WTC11 (cell line): ENCODE measurements around the gene TWF2. TPM values are rescaled to one million over a fixed set of nuclear protein-coding genes. Genes with fewer than 3 reads are reported as not detected.

Experiments used
- ATAC-seq: fragments of 200-7000 bp; cut with Tn5 transposase; 2 replicates; pipeline ENCODE4 v1.10.0; 2021; ENCODE audit warnings: mild to moderate bottlenecking, moderate library complexity
- CTCF ChIA-PET: fragments of 300-600 bp; sonication (Branson Sonifier 250); formaldehyde crosslinking; loops from one replicate; lab custom pipeline; 2021; ENCODE audit warnings: antibody characterized with exemption; lab: Charles Lee
- POLR2A ChIA-PET: fragments of 350-600 bp; sonication (Branson Sonifier 250); formaldehyde crosslinking; loops from one replicate; lab custom pipeline; 2021; ENCODE audit warnings: antibody characterized with exemption; lab: Charles Lee
- DNase-seq: peaks from one replicate; pipeline ENCODE4 v3.0.0; 2021; ENCODE audit warnings: low spot score
- H3K27ac Mint-ChIP-seq: 2 replicates; pipeline ENCODE4 v1.8.0; 2021; ENCODE audit warnings: mixed read lengths
- H3K27me3 Mint-ChIP-seq: 2 replicates; pipeline ENCODE4 v1.8.0; 2021; ENCODE audit warnings: low read depth, mild to moderate bottlenecking, moderate library complexity, mixed read lengths
- H3K36me3 Mint-ChIP-seq: 2 replicates; pipeline ENCODE4 v1.8.0; 2021; ENCODE audit warnings: mixed read lengths
- H3K4me1 Mint-ChIP-seq: 2 replicates; pipeline ENCODE4 v1.8.0; 2022; ENCODE audit warnings: mixed read lengths
- H3K4me3 Mint-ChIP-seq: 2 replicates; pipeline ENCODE4 v1.8.0; 2021; ENCODE audit warnings: mild to moderate bottlenecking, moderate library complexity, mixed read lengths
- H3K9me3 Mint-ChIP-seq: 2 replicates; pipeline ENCODE4 v1.8.0; 2021; ENCODE audit warnings: mixed read lengths
- AR ChIP-seq: fragments of 250-450 bp; sonication (Bioruptor Pico); IDR thresholded peaks from 2 replicates; pipeline ENCODE4 v1.9.0; 2021; ENCODE audit warnings: mild to moderate bottlenecking
- CREM ChIP-seq: sonication (generic); formaldehyde crosslinking; IDR thresholded peaks from 2 replicates; pipeline ENCODE4 v1.8.1; 2022; ENCODE audit warnings: mild to moderate bottlenecking, missing genetic modification reagents, moderate library complexity
- FOXP4 ChIP-seq: sonication (generic); formaldehyde crosslinking; IDR thresholded peaks from 2 replicates; pipeline ENCODE4 v1.8.0; 2022; ENCODE audit warnings: mild to moderate bottlenecking, missing genetic modification reagents
- GABPB1 ChIP-seq: sonication (generic); formaldehyde crosslinking; IDR thresholded peaks from 2 replicates; pipeline ENCODE4 v1.8.1; 2023; ENCODE audit warnings: mild to moderate bottlenecking, missing genetic modification reagents
- HMGXB4 ChIP-seq: sonication (generic); formaldehyde crosslinking; IDR thresholded peaks from 2 replicates; pipeline ENCODE4 v1.8.1; 2023; ENCODE audit warnings: mild to moderate bottlenecking, moderate library complexity, missing genetic modification reagents
- IRF1 ChIP-seq: sonication (generic); formaldehyde crosslinking; IDR thresholded peaks from 2 replicates; pipeline ENCODE4 v1.8.0; 2023; ENCODE audit warnings: missing genetic modification reagents
- IRF2 ChIP-seq: sonication (generic); formaldehyde crosslinking; IDR thresholded peaks from 2 replicates; pipeline ENCODE4 v1.8.0; 2022; ENCODE audit warnings: low read depth, missing genetic modification reagents, borderline replicate concordance
- NFATC4 ChIP-seq: fragments of 250-450 bp; sonication (Bioruptor Pico); IDR thresholded peaks from 2 replicates; pipeline ENCODE4 v1.9.0; 2021; ENCODE audit warnings: mild to moderate bottlenecking
- NR1H2 ChIP-seq: sonication (generic); formaldehyde crosslinking; IDR thresholded peaks from 2 replicates; pipeline ENCODE4 v1.9.0; 2021; ENCODE audit warnings: mild to moderate bottlenecking, moderate library complexity, missing genetic modification reagents
- OVOL2 ChIP-seq: fragments of 250-450 bp; sonication (Bioruptor Pico); IDR thresholded peaks from 2 replicates; pipeline ENCODE4 v1.9.0; 2021; ENCODE audit warnings: mild to moderate bottlenecking, borderline replicate concordance
- PRDM15 ChIP-seq: sonication (generic); formaldehyde crosslinking; IDR thresholded peaks from 2 replicates; pipeline ENCODE4 v1.8.0; 2022; ENCODE audit warnings: missing genetic modification reagents
- SOX15 ChIP-seq: fragments of 250-450 bp; sonication (Bioruptor Pico); IDR thresholded peaks from 2 replicates; pipeline ENCODE4 v1.9.0; 2021; ENCODE audit warnings: mild to moderate bottlenecking
- STAT6 ChIP-seq: sonication (generic); formaldehyde crosslinking; conservative IDR thresholded peaks from 2 replicates; pipeline ENCODE4 v1.8.1; 2023; ENCODE audit warnings: mild to moderate bottlenecking, low read depth, missing genetic modification reagents, moderate library complexity
- ZNF138 ChIP-seq: sonication (generic); formaldehyde crosslinking; conservative IDR thresholded peaks from 2 replicates; pipeline ENCODE4 v1.8.1; 2022; ENCODE audit warnings: mild to moderate bottlenecking, moderate library complexity, missing genetic modification reagents
- ZNF263 ChIP-seq: sonication (generic); formaldehyde crosslinking; IDR thresholded peaks from 2 replicates; pipeline ENCODE4 v1.8.1; 2022; ENCODE audit warnings: low read depth, mild to moderate bottlenecking, moderate library complexity, missing genetic modification reagents
- total RNA-seq: library from RNA; stranded (reverse); gene quantifications from 3 replicates; pipeline ENCODE4 v1.2.3, GENCODE V29; 2021

Gene TWF2
- total RNA-seq, 1 experiment from 2014 or later = 71.1 TPM

GRCh38 chr3:52256159-52256558 is 17.2 kb upstream of the TWF2 start:
- Mint-ChIP-seq H3K4me1 (no peaks in the 10 kb centered on the region), H3K27me3 (no peaks in the 10 kb centered on the region), H3K4me3 (no peak overlapping the region), H3K27ac (no peak overlapping the region), H3K9me3 (no peaks in the 10 kb centered on the region), H3K36me3 (peaks cover 76% of the 10 kb centered on the region)
- no peak for TF ChIP-seq NFATC4 (CRISPR knock-in tag)
- TF ChIP-seq PRDM15 (CRISPR knock-in tag) = no peak
- TF ChIP-seq NR1H2 = no peak
- no peak for ATAC-seq
- ChIA-PET POLR2A (no interaction called here), CTCF (interaction anchor here (0.8 to 1.6 kb wide), 2 partner anchors 36 to 129 kb away, joined by 3 to 4 read pairs; no protein-coding TSS in a partner anchor)
- no peak for DNase-seq

GRCh38 chr3:52254608-52255007 is 15.7 kb upstream of the TWF2 start:
- H3K9me3 Mint-ChIP-seq = no peaks in the 10 kb centered on the region
- peaks cover 60% of the 10 kb centered on the region for H3K36me3 Mint-ChIP-seq
- H3K4me1 Mint-ChIP-seq = no peaks in the 10 kb centered on the region
- CTCF ChIA-PET = interaction anchor here (1.4 to 2.8 kb wide), 3 partner anchors 23 to 130 kb away, joined by 4 to 11 read pairs (median 8); no protein-coding TSS in a partner anchor
- POLR2A ChIA-PET = interaction anchor here (0.7 kb wide), 1 partner anchor 49 kb away, joined by 3 read pairs; no protein-coding TSS in a partner anchor
- DNase-seq (no peak), ATAC-seq (no peak)
- TF ChIP-seq IRF2 (CRISPR knock-in tag) (no peak), OVOL2 (CRISPR knock-in tag) (no peak)
- H3K27me3 Mint-ChIP-seq = no peaks in the 10 kb centered on the region
- H3K4me3 Mint-ChIP-seq = no peak overlapping the region
- no peak overlapping the region for H3K27ac Mint-ChIP-seq

- DNase-seq = no peak
- CTCF ChIA-PET = interaction anchor here (0.9 to 2.8 kb wide), 6 partner anchors 19 to 159 kb away, joined by 3 to 11 read pairs (median 4); partner anchors contain the start of gene WDR82
- POLR2A ChIA-PET = no interaction called here
- H3K27ac Mint-ChIP-seq = no peak overlapping the region
- no peaks in the 10 kb centered on the region for H3K9me3 Mint-ChIP-seq
- H3K36me3 Mint-ChIP-seq = peaks cover 50% of the 10 kb centered on the region
- no peak overlapping the region for H3K4me3 Mint-ChIP-seq
- H3K27me3 Mint-ChIP-seq = no peaks in the 10 kb centered on the region
- no peaks in the 10 kb centered on the region for H3K4me1 Mint-ChIP-seq
- no peak; the same call in 1 of the 2 replicates for ATAC-seq
- TF ChIP-seq AR (CRISPR knock-in tag) (no peak), IRF1 (CRISPR knock-in tag) (no peak), HMGXB4 (CRISPR knock-in tag) (no peak), ZNF263 (CRISPR knock-in tag) (no peak), GABPB1 (no peak), CREM (CRISPR knock-in tag) (no peak), SOX15 (no peak), ZNF138 (CRISPR knock-in tag) (no peak), STAT6 (CRISPR knock-in tag) (no peak), FOXP4 (no peak), IRF2 (CRISPR knock-in tag) (no peak)
Observed at GRCh38 chr3:52253314-52254304, 14.7 kb upstream of the TWF2 start.
